Mucosa of gallbladder (tissue), 1 donor: ENCODE data around the gene HYLS1. TPM values are rescaled to one million over a fixed set of nuclear protein-coding genes. Genes with fewer than 3 reads are reported as not detected.
"Not testable (repeated sequence)": the region's sequence is repeated elsewhere in the genome, so short reads cannot be mapped to it uniquely, and the experiment has no call there.

Source experiments
- DNase-seq: peaks from one replicate; pipeline ENCODE4 v3.0.0-alpha.2; 2020; ENCODE audit warnings: low spot score
- total RNA-seq: library from RNA; stranded (reverse); gene quantifications from one replicate; pipeline ENCODE4 v1.2.1, GENCODE V29; 2021
- donor health status: DM: no; HTN: no; CAD: no.

Gene HYLS1
- total RNA-seq, 1 donor from 2014 or later = 4.8 TPM

GRCh38 chr11:125902927-125903710 is 15.7 kb downstream of the HYLS1 start, which contains the start of gene PUS3:
PUS3 (minus strand) TSS chr11:125903206; CDS start chr11:125896284, 6,922 bp downstream.
- peak; percentile 89 for DNase-seq

GRCh38 chr11:125903711-125904659 is 16.5 kb downstream of the HYLS1 start, which contains the start of gene DDX25:
DDX25 (plus strand) TSS chr11:125904508; CDS start chr11:125904518, 10 bp downstream.
- DNase-seq = no peak

GRCh38 chr11:125904678-125905077 is 17.2 kb downstream of the HYLS1 start:
- DNase-seq = no peak

- no peak for DNase-seq
Measured at GRCh38 chr11:125910226-125910849, 22.9 kb downstream of the HYLS1 start.

- not testable (repeated sequence) for DNase-seq
Measured at GRCh38 chr11:125914601-125915000, 27.1 kb downstream of the HYLS1 start.

GRCh38 chr11:125916683-125917347 is 29.3 kb downstream of the HYLS1 start:
- DNase-seq = peak; percentile 47

- no peak for DNase-seq
Measured at GRCh38 chr11:125918140-125918840, 30.8 kb downstream of the HYLS1 start.

- DNase-seq = no peak
Measured at GRCh38 chr11:125921042-125921441, 33.6 kb downstream of the HYLS1 start.

- DNase-seq = no peak
Measured at GRCh38 chr11:125922156-125922555, 34.7 kb downstream of the HYLS1 start.

- DNase-seq = peak; percentile 72
Measured at GRCh38 chr11:125923012-125923579, 35.6 kb downstream of the HYLS1 start.

GRCh38 chr11:125923633-125924032 is 36.2 kb downstream of the HYLS1 start:
- no peak for DNase-seq

- no peak for DNase-seq
Measured at GRCh38 chr11:125924384-125925007, 37.0 kb downstream of the HYLS1 start.

GRCh38 chr11:125925247-125925740 is 37.8 kb downstream of the HYLS1 start:
- DNase-seq = peak; percentile 42

- DNase-seq = no peak
Measured at GRCh38 chr11:125925804-125926203, 38.3 kb downstream of the HYLS1 start.

GRCh38 chr11:125926682-125927081 is 39.2 kb downstream of the HYLS1 start:
- no peak for DNase-seq

- no peak for DNase-seq
Measured at GRCh38 chr11:125929445-125930075, 42.1 kb downstream of the HYLS1 start.

- no peak for DNase-seq
Measured at GRCh38 chr11:125930076-125930450, 42.6 kb downstream of the HYLS1 start.

GRCh38 chr11:125931116-125931515 is 43.6 kb downstream of the HYLS1 start:
- no peak for DNase-seq

GRCh38 chr11:125931668-125932067 is 44.2 kb downstream of the HYLS1 start:
- DNase-seq = no peak
